ENCODE results near the gene NCS1.

Gene NCS1

DNA sequence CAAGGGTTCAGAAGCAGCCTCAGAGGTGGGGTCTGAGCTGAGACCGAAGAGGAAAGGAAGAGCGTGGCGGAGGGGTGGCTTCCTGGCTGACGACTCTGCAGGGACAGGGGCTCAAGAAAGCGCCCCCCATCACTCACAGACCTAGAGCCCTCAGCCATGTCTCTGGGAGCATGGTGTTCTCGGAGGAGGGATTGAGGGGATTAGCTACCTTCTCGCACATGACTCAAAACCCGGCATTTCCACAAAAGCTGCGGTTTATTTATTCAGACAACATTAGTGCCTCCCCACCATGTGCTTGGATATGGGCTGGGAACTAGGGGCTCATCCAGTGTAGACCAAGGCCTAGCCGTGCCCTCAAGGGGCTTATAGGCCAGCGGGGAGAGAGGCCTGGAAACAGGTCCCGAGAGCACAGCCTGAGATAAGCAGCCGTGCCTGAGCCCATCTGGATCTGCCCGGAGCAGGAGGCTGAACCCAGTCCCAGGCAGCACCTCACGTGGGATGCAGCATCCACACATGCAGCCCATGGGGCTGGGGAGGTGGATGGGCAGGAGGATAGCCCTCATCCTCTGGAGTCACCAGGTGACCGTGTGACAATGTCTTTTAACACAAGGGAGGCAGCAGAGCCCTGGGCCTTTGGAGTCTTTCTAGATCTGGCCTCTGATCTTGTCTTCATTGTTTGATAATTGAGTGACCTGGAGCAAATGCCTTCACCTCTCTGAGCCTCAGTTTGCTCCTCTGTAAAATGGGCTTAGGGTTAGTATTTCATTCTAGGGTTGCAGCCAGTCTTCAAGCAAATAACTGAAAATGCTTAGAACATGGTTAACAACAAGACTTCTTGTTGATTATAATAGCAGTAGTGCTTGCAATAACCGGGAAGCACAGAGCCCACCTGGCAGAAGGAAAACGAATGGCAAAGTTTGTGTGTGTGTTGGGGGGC is 92.5 kb downstream of the NCS1 start:
- in situ Hi-C loops (cut with HindIII; ENCODE audit: low sequenced_read_pairs): no loop called here
- no peak for DNase-seq (ENCODE audit: low read depth, low spot score)
- TF ChIP-seq, protein P1, sequence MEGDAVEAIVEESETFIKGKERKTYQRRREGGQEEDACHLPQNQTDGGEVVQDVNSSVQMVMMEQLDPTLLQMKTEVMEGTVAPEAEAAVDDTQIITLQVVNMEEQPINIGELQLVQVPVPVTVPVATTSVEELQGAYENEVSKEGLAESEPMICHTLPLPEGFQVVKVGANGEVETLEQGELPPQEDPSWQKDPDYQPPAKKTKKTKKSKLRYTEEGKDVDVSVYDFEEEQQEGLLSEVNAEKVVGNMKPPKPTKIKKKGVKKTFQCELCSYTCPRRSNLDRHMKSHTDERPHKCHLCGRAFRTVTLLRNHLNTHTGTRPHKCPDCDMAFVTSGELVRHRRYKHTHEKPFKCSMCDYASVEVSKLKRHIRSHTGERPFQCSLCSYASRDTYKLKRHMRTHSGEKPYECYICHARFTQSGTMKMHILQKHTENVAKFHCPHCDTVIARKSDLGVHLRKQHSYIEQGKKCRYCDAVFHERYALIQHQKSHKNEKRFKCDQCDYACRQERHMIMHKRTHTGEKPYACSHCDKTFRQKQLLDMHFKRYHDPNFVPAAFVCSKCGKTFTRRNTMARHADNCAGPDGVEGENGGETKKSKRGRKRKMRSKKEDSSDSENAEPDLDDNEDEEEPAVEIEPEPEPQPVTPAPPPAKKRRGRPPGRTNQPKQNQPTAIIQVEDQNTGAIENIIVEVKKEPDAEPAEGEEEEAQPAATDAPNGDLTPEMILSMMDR (IDR thresholded peaks at IDR 0.05; ENCODE audit: low read depth, low read length): no peak
- no peak overlapping the region for H3K4me3 ChIP-seq (ENCODE audit: low read depth, low read length)

DNA sequence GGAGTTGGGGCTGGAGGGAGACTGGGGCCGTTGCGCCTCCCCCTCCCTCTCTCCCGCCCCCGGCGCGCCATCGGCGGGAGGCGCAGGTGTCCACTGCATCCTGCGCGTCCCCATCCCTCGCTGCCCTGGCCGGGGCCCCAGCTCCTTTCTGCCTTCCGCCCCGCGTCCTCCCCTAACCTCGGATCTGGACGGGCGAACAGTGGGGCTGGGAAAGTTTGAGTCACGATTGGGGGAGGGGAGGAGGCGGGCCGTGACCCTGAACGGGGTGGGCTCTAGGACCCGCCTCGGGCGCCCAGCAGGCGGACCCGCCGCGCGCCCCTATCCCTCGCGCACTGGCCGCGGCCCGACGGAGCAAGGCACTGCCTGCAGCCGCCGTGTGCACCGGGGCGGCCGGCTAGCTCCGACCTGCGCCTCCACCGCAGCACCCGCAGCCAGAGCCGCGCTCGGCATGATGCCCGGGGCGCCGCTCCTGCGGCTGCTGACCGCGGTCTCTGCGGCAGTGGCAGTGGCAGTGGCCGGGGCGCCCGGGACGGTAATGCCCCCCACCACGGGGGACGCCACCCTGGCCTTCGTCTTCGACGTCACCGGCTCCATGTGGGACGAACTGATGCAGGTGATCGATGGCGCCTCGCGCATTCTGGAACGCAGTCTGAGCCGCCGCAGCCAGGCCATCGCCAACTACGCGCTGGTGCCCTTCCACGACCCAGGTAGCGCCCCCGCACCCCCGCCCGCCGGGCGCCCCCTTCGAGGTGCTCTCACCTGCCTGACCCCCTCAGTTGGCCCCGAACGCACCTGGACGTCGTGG is 93.4 kb downstream of the NCS1 start, which contains the start of gene HMCN2:
HMCN2 (plus strand) TSS at position 330 of the 805 bp plus-strand sequence; CDS start at position 449, 119 bp downstream.
- TF ChIP-seq, protein P1 (IDR thresholded peaks at IDR 0.05; ENCODE audit: low read depth, low read length): no peak
- DNase-seq (ENCODE audit: low read depth, low spot score): no peak
- in situ Hi-C loops (cut with HindIII; ENCODE audit: low sequenced_read_pairs): no loop called here
- no peak within 1 kb of the TSS for H3K4me3 ChIP-seq (ENCODE audit: low read depth, low read length)

DNA sequence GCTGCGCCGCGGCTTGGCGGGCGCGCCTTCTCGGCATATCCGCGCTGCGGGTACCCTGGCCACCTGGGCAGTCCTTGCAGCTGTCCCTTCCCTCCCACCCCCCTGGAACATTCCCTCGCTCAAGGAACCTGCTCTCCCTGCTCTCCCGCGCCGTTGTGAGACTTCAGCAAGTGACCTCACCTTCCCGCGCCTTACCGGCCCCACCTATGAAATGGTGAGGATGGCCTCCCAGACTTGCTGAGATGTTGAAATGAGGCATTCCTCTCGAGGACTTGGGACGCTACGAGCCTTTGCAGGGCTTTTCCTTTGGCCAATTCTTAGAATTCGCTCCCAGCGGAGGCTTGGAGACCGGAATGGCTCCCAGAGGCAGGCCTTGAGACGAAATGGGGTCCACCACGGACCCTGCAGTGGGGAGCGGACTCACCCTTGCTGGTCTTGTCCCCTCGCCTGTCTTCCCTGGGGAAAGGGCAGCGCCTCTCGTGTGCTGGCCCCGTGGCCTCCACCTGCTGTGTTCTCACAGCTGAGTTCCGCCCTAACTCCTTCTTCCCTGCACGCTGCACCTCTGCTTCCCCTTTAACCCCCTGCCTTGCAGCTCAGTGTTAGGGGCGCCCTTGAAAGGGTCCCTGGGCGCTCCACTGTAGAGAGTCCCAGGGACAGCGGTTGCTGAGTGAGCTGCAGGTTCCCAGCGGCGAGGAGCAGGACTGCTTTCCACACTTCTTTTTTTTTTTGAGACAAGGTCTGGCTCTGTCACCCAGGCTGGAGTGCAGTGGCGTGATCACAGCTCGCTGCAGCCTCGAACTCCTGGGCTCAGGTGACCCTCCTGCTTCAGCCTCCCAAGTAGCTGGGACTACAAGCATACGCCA is 94.3 kb downstream of the NCS1 start:
- in situ Hi-C loops (cut with HindIII; ENCODE audit: low sequenced_read_pairs): no loop called here
- no peak for DNase-seq (ENCODE audit: low read depth, low spot score)
- H3K4me3 ChIP-seq (ENCODE audit: low read depth, low read length): no peak overlapping the region
- TF ChIP-seq, protein P1 (IDR thresholded peaks at IDR 0.05; ENCODE audit: low read depth, low read length): no peak

DNA sequence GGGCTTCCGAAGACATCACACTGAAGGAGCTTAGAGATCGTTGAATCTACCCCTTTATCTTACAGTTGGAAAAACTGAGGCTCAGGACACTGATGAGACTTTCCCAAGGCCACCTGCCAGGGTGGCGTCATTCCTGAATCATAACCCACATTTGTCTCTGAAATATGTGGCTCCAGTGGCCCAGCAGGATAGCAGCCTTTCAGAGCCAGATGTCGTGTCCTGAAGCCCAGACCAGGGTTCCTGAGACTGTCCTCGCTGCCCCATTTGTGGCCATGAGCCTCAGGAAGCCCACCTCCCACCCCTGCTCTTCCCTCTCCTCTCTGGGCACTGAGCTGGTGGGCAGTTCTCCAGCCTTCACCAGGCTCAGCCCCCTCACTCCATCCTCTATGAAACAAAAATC is 95.7 kb downstream of the NCS1 start:
- in situ Hi-C loops (cut with HindIII; ENCODE audit: low sequenced_read_pairs): no loop called here

DNA sequence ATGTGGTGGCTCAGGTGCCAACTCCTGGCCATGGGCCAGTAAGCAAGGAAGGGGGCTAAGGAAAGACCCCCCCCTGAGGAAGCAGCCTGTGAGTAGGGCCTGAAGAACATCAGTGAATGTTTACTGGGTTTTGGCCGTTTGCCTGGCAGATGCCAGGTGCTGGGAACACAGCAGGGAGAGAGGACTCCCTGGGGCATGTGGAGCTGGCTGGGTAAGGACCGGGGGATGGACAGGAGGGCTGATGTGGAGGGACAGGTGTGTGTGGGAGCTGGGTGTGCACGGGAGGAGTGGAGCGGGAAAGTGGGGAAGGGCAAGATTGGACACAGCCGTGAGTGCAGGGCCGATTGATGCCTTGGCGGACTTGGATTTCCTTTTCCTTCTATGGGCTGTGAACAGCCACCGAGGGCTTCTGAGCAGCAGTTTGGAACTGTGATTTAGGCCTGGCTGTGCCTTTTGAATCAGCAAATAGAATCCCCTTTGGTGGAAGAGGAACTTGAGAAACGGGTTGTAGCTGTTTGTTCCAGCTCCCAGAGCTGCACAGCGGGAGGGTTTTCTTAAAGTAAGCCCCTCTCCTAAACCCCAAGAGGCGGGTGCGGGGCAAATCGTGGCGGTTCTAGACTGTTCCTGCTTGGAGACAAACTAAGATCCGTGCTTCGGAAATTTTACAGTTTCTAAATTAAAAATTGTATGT is 96.5 kb downstream of the NCS1 start:
- in situ Hi-C loops (cut with HindIII; ENCODE audit: low sequenced_read_pairs): no loop called here
- TF ChIP-seq, protein P1 (IDR thresholded peaks at IDR 0.05; ENCODE audit: low read depth, low read length): no peak
- H3K4me3 ChIP-seq (ENCODE audit: low read depth, low read length): no peak overlapping the region
- no peak for DNase-seq (ENCODE audit: low read depth, low spot score)

More for the DNA sequence above, 95.7 kb downstream of the NCS1 start:
- TF ChIP-seq, protein P1 (IDR thresholded peaks at IDR 0.05; ENCODE audit: low read depth, low read length): no peak
- no peak for DNase-seq (ENCODE audit: low read depth, low spot score)
- H3K4me3 ChIP-seq (ENCODE audit: low read depth, low read length): no peak overlapping the region

All from astrocyte of the spinal cord (primary cell).